Measurements from ENCODE around the gene ORMDL1. TPM values are rescaled to one million over a fixed set of nuclear protein-coding genes. Genes with fewer than 3 reads are reported as not detected.

The ORMDL1 gene, protein sequence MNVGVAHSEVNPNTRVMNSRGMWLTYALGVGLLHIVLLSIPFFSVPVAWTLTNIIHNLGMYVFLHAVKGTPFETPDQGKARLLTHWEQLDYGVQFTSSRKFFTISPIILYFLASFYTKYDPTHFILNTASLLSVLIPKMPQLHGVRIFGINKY
- total RNA-seq (2022; extraction: Qiagen RNA extraction), result 34.2 to 43.0 TPM (median 42.5 TPM) in 5 replicates

DNA sequence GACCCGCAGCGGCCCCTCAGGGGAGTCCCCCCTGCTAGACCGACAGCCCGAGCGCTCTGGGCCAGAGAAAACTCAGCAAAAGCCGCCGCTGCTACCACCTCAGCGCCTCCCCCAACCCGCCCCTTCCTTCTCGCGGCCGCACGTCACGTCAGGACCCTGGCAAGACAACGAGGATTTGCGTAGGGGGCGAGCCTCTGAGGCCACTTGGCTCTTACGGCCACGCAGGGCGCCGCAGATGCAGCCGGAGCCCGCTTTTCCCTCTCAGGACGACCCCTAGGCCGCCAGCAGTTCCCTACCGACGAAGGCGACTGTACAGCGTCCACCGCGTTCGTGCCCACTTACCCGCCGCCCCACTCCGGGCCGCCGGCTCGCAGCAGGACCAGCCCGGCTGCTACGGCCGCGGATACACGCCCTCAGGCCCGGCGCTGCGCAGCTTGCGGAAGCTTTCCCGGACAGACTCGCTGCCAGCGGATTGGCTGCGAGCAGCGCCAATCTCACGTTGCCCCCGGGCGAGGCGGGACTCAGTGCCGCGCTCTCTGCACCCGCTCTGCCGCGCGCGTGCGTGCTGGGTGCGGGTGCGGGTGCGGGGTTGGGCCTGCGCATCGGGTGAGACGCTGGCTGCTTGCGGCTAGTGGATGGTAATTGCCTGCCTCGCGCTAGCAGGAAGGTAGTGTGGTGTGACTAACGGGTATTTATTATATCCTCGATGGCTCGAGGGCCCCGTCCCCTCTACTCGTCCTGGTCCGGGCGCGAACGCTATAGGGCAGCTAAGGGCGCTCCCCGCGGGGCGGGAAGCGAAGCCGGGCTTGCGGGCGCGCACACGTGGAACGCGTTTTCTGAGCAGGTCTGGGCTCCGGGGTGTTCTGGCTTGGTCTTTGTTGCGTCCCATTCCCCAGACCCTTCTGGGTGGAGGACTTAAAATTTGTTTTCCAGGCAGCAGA, at the start of gene ORMDL1, which contains the start of gene PMS1:
Gene ORMDL1 (minus strand): TSS at position 413 of the 941 bp plus-strand sequence. CDS start 1,744 bp downstream, outside the sequence.
Gene PMS1 (plus strand): TSS at position 524 of the 941 bp plus-strand sequence. CDS start 7,360 bp downstream, outside the sequence.

DNA sequence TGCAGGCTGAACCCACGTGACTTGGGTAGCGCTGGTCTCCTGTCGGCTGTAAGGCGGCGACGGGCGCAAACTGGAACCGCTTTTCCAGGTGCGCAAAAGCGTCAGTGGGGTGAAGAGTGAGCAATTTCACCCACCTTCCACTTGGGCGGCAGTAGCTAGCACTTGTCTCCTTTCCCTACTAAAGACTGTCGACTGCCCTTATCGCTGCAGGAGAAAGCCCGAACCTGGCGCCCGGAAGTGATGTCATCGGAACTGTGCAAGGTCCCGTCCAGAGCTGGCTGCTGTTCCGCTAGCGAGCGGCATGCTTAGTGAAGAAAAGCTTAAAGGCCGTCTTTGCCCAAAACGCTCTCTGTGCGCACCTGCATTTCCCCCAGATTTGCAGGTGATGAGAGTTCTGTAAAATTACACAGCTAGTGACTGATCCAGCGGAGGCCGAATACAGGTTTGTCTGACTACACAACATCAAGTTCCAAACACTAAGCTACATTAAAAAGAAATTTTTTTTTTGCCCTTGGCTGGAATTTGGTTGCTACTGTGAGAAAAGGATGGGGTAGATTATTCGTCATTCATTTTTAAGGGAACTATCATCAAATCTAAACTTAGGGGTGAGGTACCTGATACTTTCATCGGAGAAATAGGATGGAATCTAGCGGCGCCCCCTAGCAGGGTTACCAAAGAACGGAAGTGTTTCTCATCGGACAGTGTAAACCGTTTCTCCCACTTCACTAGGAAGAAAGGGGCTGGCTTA, 21.4 kb downstream of the ORMDL1 start, which contains the start of gene OSGEPL1:
Gene OSGEPL1 (minus strand): TSS at position 242 of the 748 bp plus-strand sequence. CDS start 1,152 bp downstream, outside the sequence.

Other genes with a start within 250 kb of the ORMDL1 start
- gene SLC40A1, start 203.6 kb downstream of the ORMDL1 start, total RNA-seq (2022; extraction: Qiagen RNA extraction), result 1.7 to 2.2 TPM (median 1.9 TPM) in 5 replicates
- gene ASNSD1, start 122.9 kb downstream of the ORMDL1 start, total RNA-seq (2022; extraction: Qiagen RNA extraction), result 28.5 to 41.3 TPM (median 33.0 TPM) in 5 replicates
- 1.0 to 1.9 TPM (median 1.3 TPM) in 5 replicates for gene ANKAR, start 109.7 kb downstream of the ORMDL1 start, total RNA-seq (2022; extraction: Qiagen RNA extraction)
- 3.7 to 4.1 TPM (median 3.8 TPM) in 5 replicates for gene OSGEPL1, start 21.5 kb downstream of the ORMDL1 start, total RNA-seq (2022; extraction: Qiagen RNA extraction)
- gene PMS1, start 111 bp upstream of the ORMDL1 start, total RNA-seq (2022; extraction: Qiagen RNA extraction), result 6.3 to 7.2 TPM (median 6.9 TPM) in 5 replicates